ENCODE measurements around the gene MADCAM1.

The MADCAM1 gene

GRCh38 chr19:538641-539428 is 42.5 kb downstream of the MADCAM1 start:
- no peak for DNase-seq (ENCODE audit: low read depth, low spot score)
- CTCF ChIA-PET: no interaction called here
- no peak overlapping the region for H3K4me3 ChIP-seq (ENCODE audit: low read depth, low read length)
- POLR2A ChIA-PET: no interaction called here
- TF ChIP-seq, protein P1, sequence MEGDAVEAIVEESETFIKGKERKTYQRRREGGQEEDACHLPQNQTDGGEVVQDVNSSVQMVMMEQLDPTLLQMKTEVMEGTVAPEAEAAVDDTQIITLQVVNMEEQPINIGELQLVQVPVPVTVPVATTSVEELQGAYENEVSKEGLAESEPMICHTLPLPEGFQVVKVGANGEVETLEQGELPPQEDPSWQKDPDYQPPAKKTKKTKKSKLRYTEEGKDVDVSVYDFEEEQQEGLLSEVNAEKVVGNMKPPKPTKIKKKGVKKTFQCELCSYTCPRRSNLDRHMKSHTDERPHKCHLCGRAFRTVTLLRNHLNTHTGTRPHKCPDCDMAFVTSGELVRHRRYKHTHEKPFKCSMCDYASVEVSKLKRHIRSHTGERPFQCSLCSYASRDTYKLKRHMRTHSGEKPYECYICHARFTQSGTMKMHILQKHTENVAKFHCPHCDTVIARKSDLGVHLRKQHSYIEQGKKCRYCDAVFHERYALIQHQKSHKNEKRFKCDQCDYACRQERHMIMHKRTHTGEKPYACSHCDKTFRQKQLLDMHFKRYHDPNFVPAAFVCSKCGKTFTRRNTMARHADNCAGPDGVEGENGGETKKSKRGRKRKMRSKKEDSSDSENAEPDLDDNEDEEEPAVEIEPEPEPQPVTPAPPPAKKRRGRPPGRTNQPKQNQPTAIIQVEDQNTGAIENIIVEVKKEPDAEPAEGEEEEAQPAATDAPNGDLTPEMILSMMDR (IDR thresholded peaks at IDR 0.05; ENCODE audit: insufficient read depth, low read length, missing control alignments): no peak

DNA sequence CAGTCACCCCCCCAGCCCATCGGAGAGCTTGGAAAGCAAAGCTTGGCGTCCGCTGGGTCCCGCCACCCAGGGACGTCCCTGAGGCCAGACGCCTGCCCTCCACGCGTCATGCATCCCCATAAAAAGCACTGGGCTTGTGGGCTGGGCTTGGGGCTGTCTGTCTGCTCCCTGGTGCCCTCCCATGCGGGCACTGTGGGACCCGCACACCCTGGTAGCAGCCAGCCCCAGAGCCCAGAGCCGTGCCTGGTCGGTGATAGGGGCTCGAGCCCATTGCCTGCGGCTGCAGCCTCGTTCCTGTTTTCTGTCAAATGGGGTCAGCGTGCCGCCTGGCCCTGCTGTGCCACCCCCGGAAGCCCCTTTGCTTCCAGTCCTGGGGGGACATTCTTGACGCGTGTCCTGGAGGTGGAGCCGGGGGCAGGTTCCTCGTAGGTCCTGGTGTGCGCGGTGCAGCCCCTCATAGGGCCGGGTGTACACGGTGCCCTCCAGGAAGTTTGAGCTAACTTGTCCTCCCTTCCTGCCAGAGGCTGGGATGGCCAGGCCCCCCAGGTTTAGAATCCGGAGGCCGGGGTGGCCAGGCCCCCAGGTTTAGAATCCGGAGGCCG is 43.2 kb downstream of the MADCAM1 start:
- no peak for DNase-seq (ENCODE audit: low read depth, low spot score)
- ChIA-PET POLR2A (no interaction called here), CTCF (no interaction called here)
- TF ChIP-seq, protein P1 (IDR thresholded peaks at IDR 0.05; ENCODE audit: insufficient read depth, low read length, missing control alignments): no peak
- no peak overlapping the region for H3K4me3 ChIP-seq (ENCODE audit: low read depth, low read length)

GRCh38 chr19:540867-541637 is 44.8 kb downstream of the MADCAM1 start:
- ChIA-PET CTCF (interaction anchor here (1.9 kb wide), 1 partner anchor 9 kb away, joined by 6 read pairs; the partner anchor contains the start of gene CDC34), POLR2A (no interaction called here)
- no peak for DNase-seq (ENCODE audit: low read depth, low spot score)
- TF ChIP-seq, protein P1 (IDR thresholded peaks at IDR 0.05; ENCODE audit: insufficient read depth, low read length, missing control alignments): no peak
- H3K4me3 ChIP-seq (ENCODE audit: low read depth, low read length): no peak overlapping the region

GRCh38 chr19:541699-542098 is 45.4 kb downstream of the MADCAM1 start:
- no peak for DNase-seq (ENCODE audit: low read depth, low spot score)
- TF ChIP-seq, protein P1 (IDR thresholded peaks at IDR 0.05; ENCODE audit: insufficient read depth, low read length, missing control alignments): no peak
- ChIA-PET CTCF (interaction anchor here (1.3 to 1.9 kb wide), 2 partner anchors 8 to 10 kb away, joined by 5 to 6 read pairs; partner anchors contain the start of gene CDC34), POLR2A (no interaction called here)
- H3K4me3 ChIP-seq (ENCODE audit: low read depth, low read length): no peak overlapping the region

DNA sequence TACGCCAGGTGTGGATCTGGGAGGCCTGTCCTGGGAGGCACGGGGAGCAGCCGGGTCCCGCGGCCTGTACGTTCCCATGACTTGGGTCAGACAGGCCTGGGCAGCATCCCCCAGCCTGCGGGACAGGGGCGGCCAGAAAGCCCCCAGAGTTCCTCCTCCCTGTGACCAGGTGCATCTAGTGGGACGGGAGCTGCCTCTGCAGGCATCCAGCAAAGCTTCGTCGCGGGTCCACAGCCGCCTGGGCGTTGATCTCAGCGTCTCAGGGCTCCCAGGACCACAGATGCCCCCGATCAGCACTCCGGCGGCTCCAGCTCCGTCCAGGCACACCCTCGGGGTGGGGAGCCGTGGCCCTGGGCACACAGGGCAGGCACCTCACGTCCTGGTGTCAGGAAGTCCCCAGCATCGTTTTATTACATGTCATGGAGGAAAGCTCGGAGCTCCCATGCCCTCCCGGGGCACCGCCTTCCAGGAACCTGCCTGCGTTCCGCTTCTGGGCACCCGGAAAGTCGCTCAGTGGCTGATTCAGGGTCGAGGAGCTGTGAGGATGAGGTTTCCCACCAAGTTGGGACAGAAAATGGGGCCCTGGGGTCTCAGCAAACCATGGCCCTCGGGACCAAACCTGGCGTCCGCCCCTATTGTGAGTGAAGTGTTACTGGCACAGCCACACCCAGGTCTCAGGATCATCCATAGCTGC is 46.0 kb downstream of the MADCAM1 start:
- POLR2A ChIA-PET: no interaction called here

More for the DNA sequence above, 46.0 kb downstream of the MADCAM1 start:
- no peak overlapping the region for H3K4me3 ChIP-seq (ENCODE audit: low read depth, low read length)
- TF ChIP-seq, protein P1 (IDR thresholded peaks at IDR 0.05; ENCODE audit: insufficient read depth, low read length, missing control alignments): no peak
- no peak for DNase-seq (ENCODE audit: low read depth, low spot score)
- CTCF ChIA-PET: interaction anchor here (1.3 to 1.9 kb wide), 2 partner anchors 9 to 10 kb away, joined by 5 to 6 read pairs; partner anchors contain the start of gene CDC34

Measured in AG04449 (cell line).